B cell (primary cell): Measurements from ENCODE around the gene C6orf132.

Source experiments
- EZH2 ChIP-seq: IDR thresholded peaks from 2 replicates; pipeline ENCODE4 v1.6.1; 2012; ENCODE audit warnings: borderline replicate concordance, low read depth, mild to moderate bottlenecking, moderate library complexity, low read length; ENCODE audit not compliant: insufficient read depth, poor library complexity, severe bottlenecking
- TF ChIP-seq, protein P1 (sequence below): fragments of 200-600 bp; IDR thresholded peaks from one replicate; pipeline ENCODE4 v1.8.0; 2022; ENCODE audit warnings: antibody characterized with exemption, mild to moderate bottlenecking

- TF ChIP-seq, protein P1, sequence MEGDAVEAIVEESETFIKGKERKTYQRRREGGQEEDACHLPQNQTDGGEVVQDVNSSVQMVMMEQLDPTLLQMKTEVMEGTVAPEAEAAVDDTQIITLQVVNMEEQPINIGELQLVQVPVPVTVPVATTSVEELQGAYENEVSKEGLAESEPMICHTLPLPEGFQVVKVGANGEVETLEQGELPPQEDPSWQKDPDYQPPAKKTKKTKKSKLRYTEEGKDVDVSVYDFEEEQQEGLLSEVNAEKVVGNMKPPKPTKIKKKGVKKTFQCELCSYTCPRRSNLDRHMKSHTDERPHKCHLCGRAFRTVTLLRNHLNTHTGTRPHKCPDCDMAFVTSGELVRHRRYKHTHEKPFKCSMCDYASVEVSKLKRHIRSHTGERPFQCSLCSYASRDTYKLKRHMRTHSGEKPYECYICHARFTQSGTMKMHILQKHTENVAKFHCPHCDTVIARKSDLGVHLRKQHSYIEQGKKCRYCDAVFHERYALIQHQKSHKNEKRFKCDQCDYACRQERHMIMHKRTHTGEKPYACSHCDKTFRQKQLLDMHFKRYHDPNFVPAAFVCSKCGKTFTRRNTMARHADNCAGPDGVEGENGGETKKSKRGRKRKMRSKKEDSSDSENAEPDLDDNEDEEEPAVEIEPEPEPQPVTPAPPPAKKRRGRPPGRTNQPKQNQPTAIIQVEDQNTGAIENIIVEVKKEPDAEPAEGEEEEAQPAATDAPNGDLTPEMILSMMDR: no peak
- TF ChIP-seq EZH2: no peak
These were observed 57.5 kb downstream of the C6orf132 start for GRCh38 chr6:42084889-42085288.
